IPS-18a (cell line): ENCODE measurements around the gene ARFGAP3.
"Not testable (repeated sequence)": the region's sequence is repeated elsewhere in the genome, so short reads cannot be mapped to it uniquely, and the experiment has no call there.

Experiments used
- H3K27ac ChIP-seq: one replicate; pipeline ENCODE4 v1.5.1; 2013; ENCODE audit warnings: low read length
- H3K27me3 ChIP-seq: one replicate; pipeline ENCODE4 v1.6.1; 2013; ENCODE audit warnings: mild to moderate bottlenecking, low read length; ENCODE audit not compliant: control insufficient read depth, insufficient read depth
- H3K36me3 ChIP-seq: one replicate; pipeline ENCODE4 v1.6.1; 2013; ENCODE audit warnings: low read depth, low read length; ENCODE audit not compliant: control insufficient read depth
- H3K4me1 ChIP-seq: one replicate; pipeline ENCODE4 v1.6.1; 2013; ENCODE audit warnings: low read depth, low read length; ENCODE audit not compliant: control insufficient read depth
- H3K4me3 ChIP-seq: one replicate; pipeline ENCODE4 v1.5.1; 2013; ENCODE audit warnings: low read length
- H3K9ac ChIP-seq: one replicate; pipeline ENCODE4 v1.6.1; 2013; ENCODE audit warnings: mild to moderate bottlenecking, low read length, moderate library complexity
- H3K9me3 ChIP-seq: one replicate; pipeline ENCODE4 v1.6.1; 2013; ENCODE audit warnings: low read depth, low read length; ENCODE audit not compliant: control insufficient read depth

ARFGAP3 gene

DNA sequence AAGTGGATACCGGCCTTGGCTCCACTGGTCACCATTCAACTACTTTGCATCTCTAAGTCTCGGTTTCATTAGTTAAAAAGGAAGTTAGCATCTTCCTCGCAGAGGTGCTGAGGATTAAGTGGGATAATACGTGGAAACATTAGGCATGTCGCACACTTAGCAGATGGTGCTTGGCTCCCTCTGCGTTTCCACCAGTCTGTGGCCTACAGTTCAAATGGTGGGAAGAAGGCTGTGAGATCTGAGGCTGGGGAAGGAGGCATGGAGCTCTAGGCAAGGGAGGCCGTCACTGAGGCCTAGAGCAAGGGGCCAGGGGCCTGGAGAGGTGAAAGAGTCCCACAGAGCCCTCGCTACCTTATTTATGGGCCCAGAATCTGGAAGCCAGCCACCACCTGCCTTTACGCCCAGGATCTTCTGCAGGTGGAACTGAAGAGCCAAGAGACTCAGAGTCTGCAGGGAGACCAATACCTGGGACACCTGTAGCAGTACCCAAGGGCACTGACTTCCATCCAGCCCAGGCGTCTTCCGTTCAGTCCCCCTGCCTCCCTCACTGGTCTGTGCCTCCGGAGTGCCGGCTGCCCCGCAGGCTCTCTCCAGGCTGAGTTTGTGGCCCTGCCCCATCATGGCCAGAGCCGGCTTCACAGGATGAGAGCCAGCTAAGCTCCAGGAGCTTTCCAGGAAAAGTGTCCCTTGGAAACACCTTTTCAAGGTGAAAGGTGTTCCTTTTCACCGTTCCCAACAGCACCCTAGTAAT, 70.3 kb downstream of the ARFGAP3 start:
- Histone ChIP-seq H3K9ac (no peak overlapping the region), H3K27me3 (no peaks in the 10 kb centered on the region), H3K4me3 (no peak overlapping the region), H3K9me3 (no peaks in the 10 kb centered on the region), H3K27ac (no peak overlapping the region), H3K36me3 (no peaks in the 10 kb centered on the region), H3K4me1 (no peaks in the 10 kb centered on the region)

DNA sequence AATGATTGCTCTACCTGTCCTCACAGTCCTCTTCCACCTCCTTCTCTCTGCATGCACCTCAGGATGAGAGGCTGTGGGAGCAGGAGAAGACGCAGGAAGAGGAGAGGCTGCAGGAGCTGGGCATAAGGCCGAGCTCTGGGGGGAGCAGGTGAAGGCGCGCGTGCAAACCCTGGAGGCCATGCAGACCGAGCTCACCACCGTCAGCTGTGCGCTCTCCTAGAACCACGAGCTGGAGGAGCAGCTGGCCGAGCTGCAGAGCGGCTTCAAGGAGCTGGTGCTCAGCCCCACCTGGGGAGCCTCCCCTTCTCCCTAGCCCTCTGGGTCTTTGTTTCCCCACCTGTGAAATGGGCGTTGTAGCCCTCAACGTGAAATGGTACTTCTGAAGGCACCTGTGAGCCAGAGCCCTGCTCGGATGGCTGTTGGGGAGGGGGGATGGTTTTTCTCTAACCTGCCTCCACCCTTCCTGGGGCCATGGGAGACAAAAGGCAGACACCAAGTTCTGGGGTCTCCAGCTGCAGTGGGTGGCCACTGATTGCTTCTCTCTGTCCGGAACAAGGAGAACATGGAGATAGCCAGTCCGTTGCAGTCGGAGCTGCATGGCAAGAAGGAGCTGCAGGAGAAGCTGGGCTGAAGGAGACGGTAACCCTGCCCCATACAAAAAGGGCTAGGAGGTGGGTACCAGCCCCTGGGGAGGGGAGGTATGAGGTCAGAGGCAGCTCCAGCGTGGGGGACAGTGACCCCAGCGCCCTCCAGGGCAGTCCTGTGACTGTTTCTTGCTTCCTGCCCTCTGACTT, 71.2 kb downstream of the ARFGAP3 start:
- Histone ChIP-seq H3K4me3 (no peak overlapping the region), H3K9ac (no peak overlapping the region), H3K4me1 (no peaks in the 10 kb centered on the region), H3K9me3 (no peaks in the 10 kb centered on the region), H3K36me3 (no peaks in the 10 kb centered on the region), H3K27me3 (no peaks in the 10 kb centered on the region), H3K27ac (no peak overlapping the region)

DNA sequence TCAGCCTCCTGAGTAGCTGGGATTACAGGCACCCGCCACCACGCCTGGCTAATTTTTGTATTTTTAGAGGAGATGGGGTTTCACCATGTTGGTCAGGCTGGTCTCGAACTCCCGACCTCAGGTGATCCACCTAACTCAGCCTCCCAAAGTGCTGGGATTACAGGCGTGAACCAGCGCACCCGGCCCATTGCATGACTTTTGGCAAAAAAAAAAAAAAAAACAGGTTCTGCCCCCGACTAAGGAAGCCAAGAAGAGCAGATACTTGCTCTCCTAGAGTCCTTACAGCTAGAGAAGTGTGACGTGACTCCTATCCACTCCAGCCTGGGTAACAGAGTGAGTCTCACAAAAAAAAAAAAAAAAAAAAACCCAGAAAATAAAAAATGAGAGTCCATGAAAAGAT, 74.8 kb downstream of the ARFGAP3 start:
- H3K27me3 ChIP-seq, H3K4me3 ChIP-seq, H3K9me3 ChIP-seq, H3K36me3 ChIP-seq, H3K9ac ChIP-seq, H3K4me1 ChIP-seq, H3K27ac ChIP-seq: not testable (repeated sequence)

DNA sequence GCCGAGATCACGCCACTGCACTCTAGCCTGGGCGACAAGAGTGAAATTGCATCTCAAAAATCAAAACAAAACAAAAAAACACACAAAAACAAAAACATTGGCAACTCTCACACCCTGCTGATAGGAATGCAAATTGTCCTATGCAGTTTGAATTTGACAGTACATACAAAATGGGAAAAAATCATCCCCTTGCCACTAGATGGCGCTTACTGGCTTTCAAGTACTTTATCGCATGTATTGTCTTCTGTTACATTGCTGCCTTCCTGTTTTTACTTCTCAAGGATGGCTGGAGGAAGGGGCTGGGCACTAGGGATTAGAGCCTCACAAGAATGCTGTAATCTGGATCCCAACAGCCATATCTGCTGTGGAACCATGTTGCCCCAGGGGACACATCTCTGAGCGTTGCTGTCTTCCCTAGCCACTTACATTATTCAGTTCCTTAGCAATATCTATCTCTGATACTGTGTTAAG, 77.0 kb downstream of the ARFGAP3 start:
- no peak overlapping the region for H3K9ac ChIP-seq
- H3K9me3 ChIP-seq: no peaks in the 10 kb centered on the region
- H3K4me3 ChIP-seq: no peak overlapping the region
- H3K27me3 ChIP-seq: no peaks in the 10 kb centered on the region
- H3K36me3 ChIP-seq: no peaks in the 10 kb centered on the region
- H3K4me1 ChIP-seq: no peaks in the 10 kb centered on the region
- no peak overlapping the region for H3K27ac ChIP-seq

DNA sequence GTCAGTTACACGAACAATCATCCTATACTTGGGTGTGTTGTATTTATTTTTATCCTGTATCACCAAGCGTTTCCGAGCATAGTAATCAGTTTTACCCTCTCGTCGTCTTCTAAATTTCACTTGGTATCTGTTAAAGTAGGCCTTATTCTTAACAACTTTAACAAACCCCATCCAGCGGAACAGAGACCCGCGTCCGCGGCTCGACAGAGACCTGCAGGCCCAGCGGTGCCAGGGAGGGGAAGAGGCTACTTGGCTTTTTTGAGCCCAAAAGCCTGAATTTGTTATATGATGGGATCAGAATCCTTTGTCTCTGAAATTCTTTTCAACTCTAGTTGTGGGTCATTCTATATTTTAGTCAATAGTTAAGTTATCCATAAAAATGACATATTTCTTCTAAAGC, 79.9 kb downstream of the ARFGAP3 start:
- no peaks in the 10 kb centered on the region for H3K27me3 ChIP-seq
- H3K9ac ChIP-seq: no peak overlapping the region
- H3K4me1 ChIP-seq: no peaks in the 10 kb centered on the region
- no peak overlapping the region for H3K4me3 ChIP-seq
- H3K27ac ChIP-seq: no peak overlapping the region
- H3K36me3 ChIP-seq: no peaks in the 10 kb centered on the region
- H3K9me3 ChIP-seq: no peaks in the 10 kb centered on the region

DNA sequence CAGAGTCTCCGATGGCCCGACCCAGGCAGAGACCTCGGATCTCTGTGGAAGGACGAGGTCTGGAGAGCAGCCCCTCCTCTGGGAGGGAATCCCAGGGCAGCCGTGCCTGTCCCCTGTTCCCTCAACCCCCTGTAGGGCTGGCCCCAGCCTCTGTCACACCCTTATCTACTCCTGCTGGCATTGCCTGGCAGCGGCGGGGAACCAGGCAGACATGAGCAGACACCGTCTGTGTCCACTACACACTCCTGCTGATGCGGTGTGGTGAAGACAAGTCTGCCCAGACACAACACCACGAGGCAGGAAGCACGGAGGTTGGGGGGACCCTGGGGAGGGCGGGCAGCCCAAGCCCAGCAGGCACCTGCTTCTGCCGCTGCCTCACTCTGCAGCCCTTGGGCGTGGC, 83.9 kb downstream of the ARFGAP3 start:
- H3K27me3 ChIP-seq: no peaks in the 10 kb centered on the region
- no peak overlapping the region for H3K9ac ChIP-seq
- H3K4me1 ChIP-seq: no peaks in the 10 kb centered on the region
- no peaks in the 10 kb centered on the region for H3K9me3 ChIP-seq
- H3K36me3 ChIP-seq: no peaks in the 10 kb centered on the region
- no peak overlapping the region for H3K4me3 ChIP-seq
- no peak overlapping the region for H3K27ac ChIP-seq

DNA sequence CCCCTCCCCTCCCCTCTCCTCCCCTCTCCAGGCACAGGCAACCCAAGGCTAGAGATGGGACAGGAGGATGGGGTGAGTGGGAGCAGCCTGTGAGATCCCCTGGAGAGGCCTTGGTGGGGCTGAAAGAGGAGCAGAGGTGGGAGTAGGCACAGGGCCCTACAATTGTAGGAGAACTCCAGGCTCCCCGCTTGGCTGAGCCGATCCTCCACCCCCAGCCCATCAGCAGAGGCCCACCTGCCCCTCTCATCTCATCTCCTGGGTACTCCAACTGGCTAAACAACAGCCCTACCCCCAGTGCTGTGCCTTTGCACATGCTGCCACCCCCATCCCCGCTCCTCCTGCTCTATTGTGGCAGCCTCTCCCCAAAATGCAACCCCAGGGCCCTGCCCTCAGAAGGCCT, 84.4 kb downstream of the ARFGAP3 start:
- Histone ChIP-seq H3K36me3 (no peaks in the 10 kb centered on the region), H3K4me3 (no peak overlapping the region), H3K4me1 (no peaks in the 10 kb centered on the region), H3K9me3 (no peaks in the 10 kb centered on the region), H3K9ac (no peak overlapping the region), H3K27ac (no peak overlapping the region), H3K27me3 (no peaks in the 10 kb centered on the region)

DNA sequence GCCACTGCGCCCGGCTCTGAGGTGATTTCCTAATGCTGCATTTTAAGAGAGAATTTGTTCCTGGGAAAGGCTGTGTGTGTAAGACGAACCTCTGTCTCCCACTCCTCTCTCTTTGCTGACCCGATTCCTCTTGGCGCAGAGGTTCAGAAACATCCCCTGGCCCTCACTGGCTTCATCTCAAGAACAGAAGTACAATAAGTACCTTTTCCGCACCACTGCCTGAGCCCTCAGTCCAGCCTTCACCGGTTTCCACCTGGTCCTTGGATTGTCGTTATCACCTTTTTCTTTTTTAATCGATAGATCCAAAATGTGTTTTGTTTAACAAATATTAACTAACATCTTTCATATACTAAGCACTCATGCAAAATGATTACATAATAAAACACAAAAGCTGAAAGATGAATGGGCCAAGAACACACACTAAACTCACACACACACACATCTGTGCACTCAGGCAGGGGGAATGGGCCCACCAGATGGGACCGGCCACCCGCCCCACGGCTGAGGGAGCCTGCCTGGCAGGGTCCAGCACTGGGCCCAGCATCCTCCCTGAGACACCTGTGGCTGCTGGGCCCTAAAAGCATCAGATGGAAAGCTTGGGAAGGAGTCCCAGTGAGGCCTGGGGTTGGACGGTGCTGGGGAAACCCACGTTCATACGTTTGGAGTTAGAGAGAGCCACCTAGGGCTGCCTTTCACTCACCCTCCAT, 86.0 kb downstream of the ARFGAP3 start:
- Histone ChIP-seq H3K4me3 (no peak overlapping the region), H3K4me1 (no peaks in the 10 kb centered on the region), H3K9ac (no peak overlapping the region), H3K36me3 (no peaks in the 10 kb centered on the region), H3K27ac (no peak overlapping the region), H3K27me3 (no peaks in the 10 kb centered on the region), H3K9me3 (no peaks in the 10 kb centered on the region)

DNA sequence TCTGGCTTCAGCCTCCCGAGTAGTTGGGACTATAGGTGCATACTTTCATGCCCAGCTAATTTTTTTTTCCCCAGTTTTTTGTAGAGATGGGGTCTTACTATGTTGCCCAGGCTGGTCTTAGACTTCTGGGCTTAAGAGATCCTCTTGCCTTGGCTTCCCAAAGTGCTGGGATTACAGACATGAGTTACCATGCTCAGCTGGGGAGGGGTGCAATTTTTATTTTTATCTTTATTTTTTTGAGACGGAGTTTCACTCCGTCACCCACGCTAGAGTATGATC, 86.7 kb downstream of the ARFGAP3 start:
- Histone ChIP-seq H3K27me3 (no peaks in the 10 kb centered on the region), H3K9ac (no peak overlapping the region), H3K4me3 (no peak overlapping the region), H3K4me1 (no peaks in the 10 kb centered on the region), H3K27ac (no peak overlapping the region), H3K36me3 (no peaks in the 10 kb centered on the region), H3K9me3 (no peaks in the 10 kb centered on the region)

DNA sequence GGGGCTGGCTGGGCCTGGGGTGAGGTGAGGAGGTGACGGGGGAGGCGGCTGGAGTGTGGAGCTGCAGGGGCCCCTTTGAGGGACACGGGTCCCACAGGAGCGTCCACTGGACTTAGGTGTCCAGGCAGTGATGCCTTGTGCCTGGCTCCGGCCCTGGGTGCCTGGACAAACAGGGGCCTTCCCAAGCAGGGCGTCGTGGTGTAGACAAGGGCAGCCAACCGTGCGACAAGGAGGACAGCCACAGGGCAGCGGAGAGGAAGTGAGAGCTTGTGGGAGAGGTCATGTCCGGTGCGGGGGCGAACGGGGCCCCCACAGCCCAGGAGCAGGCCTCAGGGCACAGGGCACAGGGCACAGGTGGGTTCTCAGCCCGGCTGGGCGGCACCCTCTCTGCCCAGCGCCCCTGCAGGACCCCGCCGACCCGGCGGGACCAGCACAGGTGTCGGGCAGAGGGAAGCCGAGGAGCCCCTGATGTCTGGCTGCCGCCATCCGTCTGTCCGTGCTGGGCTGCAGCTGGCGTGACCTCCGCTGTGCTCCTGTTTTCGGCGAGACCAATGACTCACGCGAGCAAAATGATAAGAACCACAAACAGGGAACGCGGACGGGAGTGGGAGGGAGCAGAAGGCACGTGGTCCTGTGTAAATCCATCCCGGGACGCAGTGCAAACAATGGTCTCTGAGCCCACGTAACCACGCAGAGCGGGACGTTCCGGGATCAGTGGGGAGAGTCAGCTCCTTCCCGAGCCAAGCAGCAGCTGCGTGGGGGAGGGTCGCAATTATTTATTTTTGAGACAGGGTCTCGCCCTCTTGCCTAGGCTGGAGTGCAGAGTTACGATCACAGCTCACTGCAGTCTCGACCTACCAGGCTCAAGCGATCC, 87.3 kb downstream of the ARFGAP3 start:
- no peak overlapping the region for H3K4me3 ChIP-seq
- no peak overlapping the region for H3K27ac ChIP-seq
- no peaks in the 10 kb centered on the region for H3K9me3 ChIP-seq
- no peaks in the 10 kb centered on the region for H3K36me3 ChIP-seq
- H3K27me3 ChIP-seq: no peaks in the 10 kb centered on the region
- no peaks in the 10 kb centered on the region for H3K4me1 ChIP-seq
- no peak overlapping the region for H3K9ac ChIP-seq

DNA sequence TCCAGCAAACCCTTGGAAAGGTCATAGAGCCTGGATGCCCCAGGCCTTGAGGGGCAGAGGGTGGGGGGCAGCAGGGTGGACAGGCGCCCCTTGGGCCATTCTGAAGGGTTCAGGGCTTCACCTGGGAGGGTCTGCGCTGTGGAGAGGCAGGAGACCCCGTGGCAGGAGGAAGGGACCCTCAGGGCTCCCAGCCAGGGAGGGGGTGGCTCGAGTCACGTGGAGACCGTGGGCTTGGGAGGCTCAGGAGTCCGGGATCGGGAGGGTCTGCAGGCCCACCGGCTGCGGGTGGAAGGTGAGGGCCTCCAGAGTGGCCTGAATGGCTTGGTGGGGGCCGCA, 87.9 kb downstream of the ARFGAP3 start:
- Histone ChIP-seq H3K9ac (no peak overlapping the region), H3K27ac (no peak overlapping the region), H3K4me1 (no peaks in the 10 kb centered on the region), H3K36me3 (no peaks in the 10 kb centered on the region), H3K27me3 (no peaks in the 10 kb centered on the region), H3K4me3 (no peak overlapping the region), H3K9me3 (no peaks in the 10 kb centered on the region)
